CD4-positive, CD25-positive, alpha-beta regulatory T cell (primary cell): ENCODE results near the gene CTBP2. TPM values are rescaled to one million over a fixed set of nuclear protein-coding genes. Genes with fewer than 3 reads are reported as not detected.

Experiments used
- ATAC-seq, 2 donors: fragments of 150-1000 bp; cut with Tn5 transposase; one replicate each; pipeline ENCODE4 v1.10.0; 2021; ENCODE audit warnings: low read depth in 2 of 2, moderate number of reproducible peaks in 2 of 2, moderate library complexity in 1 of 2
- DNase-seq, 3 donors: peaks; one replicate each; pipeline versions ENCODE4 v3.0.0 to v3.0.0-alpha.2; 2012 to 2022; ENCODE audit warnings: mixed read lengths in 1 of 3
- H3K27ac ChIP-seq: one replicate; pipeline ENCODE4 v1.7.0; 2013; ENCODE audit warnings: mild to moderate bottlenecking, low read length; ENCODE audit not compliant: insufficient read depth, poor library complexity, severe bottlenecking
- H3K27me3 ChIP-seq: one replicate; pipeline ENCODE4 v1.7.0; 2013; ENCODE audit warnings: low read length; ENCODE audit not compliant: control insufficient read depth, insufficient read depth
- H3K36me3 ChIP-seq: one replicate; pipeline ENCODE4 v1.7.0; 2013; ENCODE audit warnings: mild to moderate bottlenecking, low read length, moderate library complexity; ENCODE audit not compliant: control insufficient read depth, insufficient read depth
- H3K4me1 ChIP-seq: 2 replicates; pipeline ENCODE4 v1.7.0; 2013; ENCODE audit warnings: mild to moderate bottlenecking, low read length; ENCODE audit not compliant: insufficient read depth, control insufficient read depth, poor library complexity, severe bottlenecking
- H3K4me3 ChIP-seq: one replicate; pipeline ENCODE4 v1.7.0; 2013; ENCODE audit warnings: low read depth, mild to moderate bottlenecking, low read length, moderate library complexity
- H3K9me3 ChIP-seq, 2 experiments: 1 replicate in 1 of 2; 2 replicates in 1 of 2; pipeline ENCODE4 v1.7.0; 2013; ENCODE audit warnings: low read length in 2 of 2, mild to moderate bottlenecking in 1 of 2, moderate library complexity in 1 of 2; ENCODE audit not compliant: control insufficient read depth in 2 of 2
- H3K27ac Mint-ChIP-seq, 3 donors: one replicate each; pipeline ENCODE4 v1.8.0; 2020 to 2022; ENCODE audit warnings: mild to moderate bottlenecking in 3 of 3, mixed read lengths in 3 of 3, moderate library complexity in 2 of 3
- H3K27me3 Mint-ChIP-seq: one replicate; pipeline ENCODE4 v1.8.0; 2022; ENCODE audit warnings: mild to moderate bottlenecking, mixed read lengths
- H3K36me3 Mint-ChIP-seq: one replicate; pipeline ENCODE4 v1.8.0; 2020; ENCODE audit warnings: mixed read lengths
- H3K4me1 Mint-ChIP-seq, 4 donors: one replicate each; pipeline ENCODE4 v1.8.0; 2020 to 2022; ENCODE audit warnings: mixed read lengths in 4 of 4, mild to moderate bottlenecking in 1 of 4
- H3K4me3 Mint-ChIP-seq, 4 donors: one replicate each; pipeline ENCODE4 v1.8.0; 2020 to 2022; ENCODE audit warnings: mild to moderate bottlenecking in 4 of 4, mixed read lengths in 4 of 4, moderate library complexity in 3 of 4
- H3K9me3 Mint-ChIP-seq, 7 donors: one replicate each; pipeline ENCODE4 v1.8.0; 2020 to 2022; ENCODE audit warnings: mixed read lengths in 7 of 7, mild to moderate bottlenecking in 3 of 7, moderate library complexity in 2 of 7
- polyA plus RNA-seq, 4 donors: library from polyadenylated mRNA; unstranded; fragments of 300-500 nt; fragmentation: Illumina TruSeq; gene quantifications; one replicate each; pipeline ENCODE4 v1.2.3, GENCODE V29; 2021
- total RNA-seq: library from RNA; stranded (reverse); gene quantifications from one replicate; pipeline ENCODE4 v1.2.3, GENCODE V29; 2022

The CTBP2 gene
- total and polyA plus RNA-seq, 5 donors from 2014 or later = 0.10 to 0.49 (median 0.13) TPM; not detected in 2

GRCh38 chr10:124978376-124978725 lies 182.0 kb downstream of the CTBP2 start:
- no peak for DNase-seq
- H3K27me3 ChIP-seq = no peaks in the 10 kb centered on the region
- no peak overlapping the region for H3K4me3 ChIP-seq
- Mint-ChIP-seq H3K27ac (peak overlapping the region in 1 of 3 donors; percentile 70), H3K36me3 (peaks cover 52% of the 10 kb centered on the region), H3K27me3 (no peaks in the 10 kb centered on the region), H3K4me3 (no peak overlapping the region), H3K9me3 (no peaks in the 10 kb centered on the region), H3K4me1 (peaks cover 17 to 35% (median 23%) of the 10 kb centered on the region in 4 donors)
- H3K27ac ChIP-seq = no peak overlapping the region
- peaks cover 78% of the 10 kb centered on the region for H3K36me3 ChIP-seq
- ATAC-seq = no peak
- no peaks in the 10 kb centered on the region for H3K9me3 ChIP-seq
- no peaks in the 10 kb centered on the region for H3K4me1 ChIP-seq

- peaks cover 74% of the 10 kb centered on the region for H3K36me3 ChIP-seq
- H3K27me3 ChIP-seq = no peaks in the 10 kb centered on the region
- H3K36me3 Mint-ChIP-seq = peaks cover 48% of the 10 kb centered on the region
- no peak overlapping the region for H3K4me3 ChIP-seq
- no peak overlapping the region for H3K4me3 Mint-ChIP-seq
- H3K4me1 ChIP-seq = no peaks in the 10 kb centered on the region
- H3K9me3 ChIP-seq = no peaks in the 10 kb centered on the region
- H3K9me3 Mint-ChIP-seq = no peaks in the 10 kb centered on the region
- no peaks in the 10 kb centered on the region for H3K27me3 Mint-ChIP-seq
- no peak overlapping the region for H3K27ac ChIP-seq
- peaks cover 17 to 35% (median 22%) of the 10 kb centered on the region in 4 donors for H3K4me1 Mint-ChIP-seq
- ATAC-seq (no peak), DNase-seq (no peak)
- H3K27ac Mint-ChIP-seq = peak overlapping the region in 2 of 3 donors; percentile 62 to 70
Observed at GRCh38 chr10:124977648-124978375, 182.6 kb downstream of the CTBP2 start.

DNA sequence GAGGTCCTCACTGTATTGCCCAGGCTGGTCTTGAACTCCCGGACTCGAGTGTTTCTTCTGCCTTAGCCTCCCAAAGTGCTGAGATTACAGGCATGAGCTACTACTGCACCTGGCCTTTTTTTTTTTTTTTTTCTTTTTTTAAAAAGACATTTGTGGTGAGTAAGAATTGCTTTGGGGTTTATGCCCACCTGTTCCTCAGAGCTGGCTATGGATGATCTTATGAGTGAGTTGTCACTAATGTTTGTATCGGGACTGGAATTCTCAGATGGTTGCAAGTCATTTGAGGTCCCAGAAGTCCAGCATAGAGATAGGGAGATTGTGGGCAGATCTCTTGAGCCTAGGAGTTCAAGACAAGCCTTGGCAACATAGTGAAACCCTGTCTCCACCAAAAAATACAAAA lies 183.2 kb downstream of the CTBP2 start:
- Histone ChIP-seq H3K4me1 (no peaks in the 10 kb centered on the region), H3K4me3 (no peak overlapping the region), H3K9me3 (no peaks in the 10 kb centered on the region), H3K36me3 (peaks cover 70% of the 10 kb centered on the region), H3K27ac (no peak overlapping the region), H3K27me3 (no peaks in the 10 kb centered on the region)
- DNase-seq (no peak), ATAC-seq (no peak)
- Mint-ChIP-seq H3K27ac (peak overlapping the region in 1 of 3 donors; percentile 62), H3K4me3 (no peak overlapping the region), H3K4me1 (peaks cover 17 to 35% (median 22%) of the 10 kb centered on the region in 4 donors), H3K27me3 (no peaks in the 10 kb centered on the region), H3K36me3 (peaks cover 41% of the 10 kb centered on the region), H3K9me3 (no peaks in the 10 kb centered on the region)

DNA sequence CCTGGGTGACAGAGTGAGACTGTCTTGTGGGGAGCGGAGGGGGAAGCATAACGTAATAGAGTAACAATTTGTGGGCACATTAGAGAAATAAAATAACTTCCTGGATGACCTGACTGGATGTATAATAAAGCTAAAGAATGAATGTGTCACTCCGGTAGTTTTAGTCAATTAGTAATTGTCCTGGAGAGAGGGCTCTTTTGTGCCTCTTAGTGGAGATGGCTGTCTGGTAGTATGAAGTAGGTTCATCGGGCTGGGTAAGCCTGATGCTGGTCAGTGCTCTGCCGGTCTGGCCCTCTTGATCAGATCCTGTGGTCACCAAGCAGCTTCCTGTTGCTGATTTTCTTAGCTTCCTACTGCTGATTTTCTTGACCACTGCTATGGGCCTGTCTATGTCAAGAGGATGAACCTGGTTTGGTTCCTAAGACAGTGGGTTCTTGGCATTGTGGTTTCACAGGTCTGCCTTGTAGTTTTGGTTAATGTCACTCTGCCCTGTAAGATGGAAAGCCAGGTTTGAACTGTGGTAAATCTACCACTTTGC lies 184.3 kb downstream of the CTBP2 start:
- no peak overlapping the region for H3K27ac ChIP-seq
- Mint-ChIP-seq H3K9me3 (no peaks in the 10 kb centered on the region), H3K36me3 (peaks cover 35% of the 10 kb centered on the region), H3K4me1 (peaks cover 20 to 42% (median 23%) of the 10 kb centered on the region in 4 donors), H3K27me3 (no peaks in the 10 kb centered on the region), H3K27ac (peak overlapping the region in 2 of 3 donors; percentile 32 to 33), H3K4me3 (no peak overlapping the region)
- ATAC-seq (peak in 1 of 2 donors; percentile 31), DNase-seq (no peak)
- H3K27me3 ChIP-seq = no peaks in the 10 kb centered on the region
- no peaks in the 10 kb centered on the region for H3K9me3 ChIP-seq
- no peak overlapping the region for H3K4me3 ChIP-seq
- H3K36me3 ChIP-seq = peaks cover 63% of the 10 kb centered on the region
- no peaks in the 10 kb centered on the region for H3K4me1 ChIP-seq

GRCh38 chr10:124974131-124974530 lies 186.2 kb downstream of the CTBP2 start:
- Mint-ChIP-seq H3K9me3 (no peaks in the 10 kb centered on the region), H3K36me3 (peaks cover 29% of the 10 kb centered on the region), H3K4me3 (no peak overlapping the region), H3K4me1 (peaks cover 14 to 48% (median 20%) of the 10 kb centered on the region in 4 donors), H3K27ac (peak overlapping the region in 1 of 3 donors; percentile 47), H3K27me3 (no peaks in the 10 kb centered on the region)
- ATAC-seq (no peak), DNase-seq (no peak)
- H3K36me3 ChIP-seq = peaks cover 64% of the 10 kb centered on the region
- no peaks in the 10 kb centered on the region for H3K27me3 ChIP-seq
- peaks cover 6% of the 10 kb centered on the region for H3K4me1 ChIP-seq
- H3K9me3 ChIP-seq = no peaks in the 10 kb centered on the region
- H3K27ac ChIP-seq = no peak overlapping the region
- H3K4me3 ChIP-seq = no peak overlapping the region

- Histone ChIP-seq H3K4me1 (peaks cover 6% of the 10 kb centered on the region), H3K27me3 (no peaks in the 10 kb centered on the region), H3K4me3 (no peak overlapping the region), H3K27ac (no peak overlapping the region), H3K36me3 (peaks cover 59% of the 10 kb centered on the region), H3K9me3 (no peaks in the 10 kb centered on the region)
- H3K27me3 Mint-ChIP-seq = no peaks in the 10 kb centered on the region
- peaks cover 14 to 48% (median 22%) of the 10 kb centered on the region in 4 donors for H3K4me1 Mint-ChIP-seq
- DNase-seq (no peak), ATAC-seq (no peak)
- H3K36me3 Mint-ChIP-seq = peaks cover 30% of the 10 kb centered on the region
- no peaks in the 10 kb centered on the region for H3K9me3 Mint-ChIP-seq
- H3K27ac Mint-ChIP-seq = peak overlapping the region; percentile 47 to 66 (median 59)
- H3K4me3 Mint-ChIP-seq = no peak overlapping the region
Observed at GRCh38 chr10:124972637-124973036, 187.7 kb downstream of the CTBP2 start.

- no peak for DNase-seq
- Mint-ChIP-seq H3K36me3 (peaks cover 36% of the 10 kb centered on the region), H3K27ac (peak overlapping the region in 1 of 3 donors; percentile 54), H3K4me3 (no peak overlapping the region), H3K27me3 (no peaks in the 10 kb centered on the region), H3K4me1 (peaks cover 20 to 47% (median 30%) of the 10 kb centered on the region in 4 donors), H3K9me3 (peaks cover 0 to 1% (median 0%) of the 10 kb centered on the region in 7 donors)
- Histone ChIP-seq H3K4me1 (peaks cover 6% of the 10 kb centered on the region), H3K9me3 (no peaks in the 10 kb centered on the region), H3K27me3 (no peaks in the 10 kb centered on the region), H3K36me3 (peaks cover 63% of the 10 kb centered on the region), H3K4me3 (no peak overlapping the region), H3K27ac (no peak overlapping the region)
- no peak for ATAC-seq
Observed at GRCh38 chr10:124971276-124971675, 189.1 kb downstream of the CTBP2 start.
